Right lobe of liver (tissue), 4 donors: Measurements from ENCODE around the gene SPIRE1.

Experiments
- POLR2A ChIP-seq: fragments of 450-650 bp; IDR thresholded peaks from one replicate; pipeline ENCODE4 v1.6.1; 2017; ENCODE audit warnings: antibody characterized with exemption, mild to moderate bottlenecking
- TF ChIP-seq, protein P1 (sequence below), 4 donors: fragments of 200-600 bp in 3 of 4; fragments of 450-650 bp in 1 of 4; IDR thresholded peaks; one replicate each; pipeline versions ENCODE4 v1.5.1 to v1.8.0; 2016 to 2022; ENCODE audit warnings: antibody characterized with exemption in 4 of 4, mild to moderate bottlenecking in 2 of 4
- donor health status: DM: no; HTN: no; CAD: no.
- donor health status: DM: no; HTN: no; CAD: no.
- donor health status: DM: no; HTN: yes; CAD: no.

DNA sequence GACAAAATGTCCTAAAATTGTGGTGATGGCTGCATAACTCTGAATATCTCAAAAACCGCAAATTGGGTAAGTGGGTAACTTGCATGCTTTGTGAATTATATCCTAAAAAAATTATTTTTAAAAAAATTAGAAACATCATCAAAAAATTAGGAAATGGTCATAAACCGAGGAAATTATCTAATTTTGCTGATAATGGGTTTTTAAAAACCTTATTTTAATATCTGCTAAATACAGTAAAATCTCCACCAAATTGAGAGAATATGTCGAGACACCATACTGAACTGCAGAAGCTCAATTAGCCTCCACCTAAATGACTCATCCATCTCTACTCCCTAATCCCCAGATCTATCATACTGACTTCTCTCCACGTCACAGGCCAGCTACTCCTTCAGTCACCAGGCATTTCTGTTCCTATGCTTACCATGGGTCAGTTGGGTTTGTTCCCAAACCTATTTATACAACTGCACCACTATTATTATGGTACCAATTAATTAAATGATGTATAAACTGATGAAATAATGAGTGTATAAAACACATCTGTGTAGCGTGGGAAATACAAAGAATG lies 36.1 kb downstream of the SPIRE1 start:
- no peak for TF ChIP-seq POLR2A
- TF ChIP-seq, protein P1, sequence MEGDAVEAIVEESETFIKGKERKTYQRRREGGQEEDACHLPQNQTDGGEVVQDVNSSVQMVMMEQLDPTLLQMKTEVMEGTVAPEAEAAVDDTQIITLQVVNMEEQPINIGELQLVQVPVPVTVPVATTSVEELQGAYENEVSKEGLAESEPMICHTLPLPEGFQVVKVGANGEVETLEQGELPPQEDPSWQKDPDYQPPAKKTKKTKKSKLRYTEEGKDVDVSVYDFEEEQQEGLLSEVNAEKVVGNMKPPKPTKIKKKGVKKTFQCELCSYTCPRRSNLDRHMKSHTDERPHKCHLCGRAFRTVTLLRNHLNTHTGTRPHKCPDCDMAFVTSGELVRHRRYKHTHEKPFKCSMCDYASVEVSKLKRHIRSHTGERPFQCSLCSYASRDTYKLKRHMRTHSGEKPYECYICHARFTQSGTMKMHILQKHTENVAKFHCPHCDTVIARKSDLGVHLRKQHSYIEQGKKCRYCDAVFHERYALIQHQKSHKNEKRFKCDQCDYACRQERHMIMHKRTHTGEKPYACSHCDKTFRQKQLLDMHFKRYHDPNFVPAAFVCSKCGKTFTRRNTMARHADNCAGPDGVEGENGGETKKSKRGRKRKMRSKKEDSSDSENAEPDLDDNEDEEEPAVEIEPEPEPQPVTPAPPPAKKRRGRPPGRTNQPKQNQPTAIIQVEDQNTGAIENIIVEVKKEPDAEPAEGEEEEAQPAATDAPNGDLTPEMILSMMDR (IDR thresholded peaks at IDR 0.05) = no peak
